NOMO-1 treated with DMSO at 0.1 percent for 48 hours (cell line): ENCODE data around the gene CHRNA4.

Experiments
- DNase-seq: peaks from one replicate; lab custom pipeline; 2025; ENCODE audit not compliant: unreplicated experiment; lab: John Stamatoyannopoulos, UW

The CHRNA4 gene

GRCh38 chr20:63364801-63365585, 3.8 kb upstream of the CHRNA4 start:
- no peak for DNase-seq

- DNase-seq, result no peak
These were observed 2.9 kb upstream of the CHRNA4 start for GRCh38 chr20:63363981-63364561.

GRCh38 chr20:63363013-63363957, 2.1 kb upstream of the CHRNA4 start:
- DNase-seq, result no peak

DNA sequence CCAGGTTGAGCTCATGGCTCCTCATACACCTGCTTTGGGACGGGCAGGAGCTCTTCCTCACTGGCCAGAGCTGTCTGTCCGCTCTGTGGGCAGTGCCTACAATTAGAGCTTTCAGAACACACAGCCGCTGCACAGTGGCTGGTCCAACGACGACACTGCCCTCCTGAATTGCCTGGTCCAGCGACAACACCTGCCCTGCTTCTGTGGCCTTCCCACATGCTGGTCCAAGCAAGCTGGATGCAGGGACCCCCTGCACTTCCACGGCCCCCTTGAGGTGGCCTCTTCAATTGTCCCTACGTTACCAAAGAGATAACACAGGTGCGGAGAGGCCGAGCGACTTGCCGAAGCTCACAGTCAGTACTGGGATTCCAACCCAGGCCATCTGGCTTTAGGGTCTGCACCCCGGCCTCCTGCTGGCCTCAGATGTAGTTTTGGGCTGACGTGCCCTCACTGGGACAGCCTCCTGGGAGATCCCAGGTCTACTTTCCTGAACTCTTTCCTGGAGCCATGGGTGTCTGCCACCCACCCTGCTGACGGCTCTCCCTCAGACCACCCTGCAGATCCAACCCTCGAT, 1.4 kb upstream of the CHRNA4 start:
- no peak for DNase-seq

GRCh38 chr20:63361519-63362435, 628 bp upstream of the CHRNA4 start:
- no peak for DNase-seq

DNA sequence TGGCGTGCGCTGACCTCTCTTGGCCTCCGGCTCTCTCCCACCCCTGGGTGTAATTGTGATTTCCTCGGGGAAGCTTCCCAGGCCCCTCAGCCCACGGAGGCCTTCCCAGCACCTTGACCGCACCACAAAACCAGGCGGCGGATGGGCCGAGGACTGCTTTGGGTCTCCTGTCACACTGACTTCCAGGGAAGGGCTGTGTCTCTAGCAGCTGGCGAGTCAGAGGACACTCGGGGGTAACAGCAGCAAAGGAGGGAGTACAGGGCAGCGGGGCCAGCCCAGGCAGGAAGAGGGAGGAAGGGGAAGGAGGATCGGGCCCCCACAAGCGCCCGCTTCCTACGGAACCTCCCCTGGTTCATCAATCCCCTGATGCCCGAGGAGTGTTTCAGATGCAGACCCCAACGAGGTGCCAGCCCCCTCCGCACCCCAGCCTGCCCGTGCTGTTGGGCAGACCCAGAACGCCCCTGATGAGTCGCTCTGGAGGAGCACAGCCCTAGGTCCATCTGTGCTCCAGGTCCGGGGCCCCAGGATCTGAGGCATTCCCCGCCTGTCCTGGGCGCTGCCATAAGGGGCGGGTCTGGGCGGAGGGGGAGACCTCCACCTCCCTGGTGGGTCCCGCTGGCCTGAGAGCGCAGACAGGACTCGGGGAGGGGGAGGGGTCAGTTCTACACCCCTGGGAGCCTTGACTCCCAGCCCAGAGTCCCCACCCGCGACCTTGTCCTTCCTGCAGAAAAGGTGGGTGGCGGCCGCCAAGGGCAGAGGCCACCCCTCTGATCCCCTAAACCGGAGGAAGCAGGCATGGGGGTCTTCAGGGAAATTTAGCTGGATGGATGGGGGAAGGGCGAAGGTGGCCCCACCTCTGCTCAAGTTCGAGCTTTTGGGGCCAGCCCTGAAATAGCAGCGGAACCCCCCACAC, 956 bp downstream of the CHRNA4 start:
- no peak for DNase-seq

DNA sequence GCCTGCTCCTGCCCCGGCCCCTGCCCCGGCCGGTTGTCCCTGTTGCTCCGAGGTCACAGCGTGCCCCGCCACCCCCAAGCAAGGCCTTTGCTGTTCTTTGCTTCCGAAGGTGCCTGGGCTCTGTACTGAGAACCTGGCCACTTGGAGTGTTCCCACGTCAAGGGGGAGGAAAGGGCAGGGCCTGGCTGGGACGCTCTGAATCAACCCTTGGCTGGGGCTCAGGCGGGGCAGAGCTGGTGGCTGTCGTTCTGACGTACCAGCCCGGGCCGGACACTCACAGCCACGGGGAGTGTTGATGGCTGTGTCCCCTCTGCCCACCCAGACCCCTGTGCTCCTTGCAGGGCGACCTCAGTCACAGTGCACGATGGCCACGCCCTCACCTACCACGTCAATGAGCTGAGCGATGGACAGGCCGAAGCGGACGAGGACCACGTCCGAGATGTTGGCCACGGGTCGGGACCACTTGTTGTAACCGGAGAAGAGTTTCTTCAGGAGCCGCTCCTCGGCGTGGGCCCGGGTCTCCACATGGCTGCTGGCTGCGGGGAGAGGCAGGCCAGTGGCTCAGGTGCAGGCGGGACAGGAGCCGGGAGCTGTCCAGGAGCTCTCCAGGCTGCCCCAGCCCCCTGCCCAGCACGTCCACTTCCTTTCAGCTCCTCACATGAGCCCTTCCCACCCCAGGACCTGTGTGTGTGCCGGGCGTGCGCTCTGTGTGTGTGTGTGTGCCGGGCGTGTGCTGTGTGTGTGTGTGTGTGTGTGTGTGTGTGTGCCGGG, 1.8 kb downstream of the CHRNA4 start:
- DNase-seq, result no peak

DNA sequence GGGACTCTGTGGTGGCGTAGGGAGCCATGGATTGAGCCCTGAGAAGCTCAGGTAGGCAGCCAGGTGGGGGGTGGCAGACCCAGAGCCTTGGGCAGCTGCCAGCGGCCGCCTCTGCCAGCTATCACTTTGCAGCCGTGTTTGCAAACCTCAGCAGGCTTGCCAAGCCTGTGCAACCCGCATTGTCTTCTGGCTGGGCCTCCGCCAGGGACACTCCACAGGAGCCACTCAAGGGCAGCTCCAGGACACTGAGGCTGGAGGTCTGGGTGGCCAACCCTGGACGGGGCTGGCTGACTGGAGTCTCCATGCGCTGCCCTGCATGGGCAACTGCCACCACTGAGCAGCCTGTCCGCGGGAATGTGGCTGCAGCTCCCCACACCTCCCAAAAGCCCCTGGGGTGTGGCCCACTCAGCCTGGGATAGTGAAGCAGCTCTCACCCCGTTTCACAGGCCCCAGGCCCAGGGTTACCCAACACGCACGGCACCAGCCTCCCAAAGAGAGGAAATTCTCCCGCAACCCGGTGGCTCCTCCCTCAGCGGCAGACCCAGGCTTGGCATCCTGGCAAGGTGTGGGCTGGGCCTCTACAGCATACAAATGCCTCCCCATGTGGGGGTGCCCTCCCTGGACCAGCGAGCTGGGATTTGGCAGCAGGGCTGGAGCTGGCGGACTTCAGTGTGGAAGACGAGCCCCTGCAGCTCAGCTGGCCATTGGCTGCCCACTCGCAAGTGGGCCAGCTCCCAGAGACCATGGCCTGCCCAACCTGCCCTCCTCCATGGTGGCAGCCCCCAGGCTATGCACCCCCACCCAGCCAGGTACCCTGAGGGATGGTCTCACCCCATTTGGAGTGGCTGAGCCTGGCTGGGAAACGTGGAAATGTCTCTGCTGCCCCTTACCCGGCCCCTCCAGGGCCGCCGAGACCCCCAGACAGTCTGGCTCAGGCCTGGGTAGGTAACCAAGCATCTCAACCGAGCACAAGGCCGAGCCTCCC, 2.9 kb downstream of the CHRNA4 start:
- DNase-seq, result no peak

GRCh38 chr20:63356931-63357879, 3.9 kb downstream of the CHRNA4 start:
- no peak for DNase-seq

DNA sequence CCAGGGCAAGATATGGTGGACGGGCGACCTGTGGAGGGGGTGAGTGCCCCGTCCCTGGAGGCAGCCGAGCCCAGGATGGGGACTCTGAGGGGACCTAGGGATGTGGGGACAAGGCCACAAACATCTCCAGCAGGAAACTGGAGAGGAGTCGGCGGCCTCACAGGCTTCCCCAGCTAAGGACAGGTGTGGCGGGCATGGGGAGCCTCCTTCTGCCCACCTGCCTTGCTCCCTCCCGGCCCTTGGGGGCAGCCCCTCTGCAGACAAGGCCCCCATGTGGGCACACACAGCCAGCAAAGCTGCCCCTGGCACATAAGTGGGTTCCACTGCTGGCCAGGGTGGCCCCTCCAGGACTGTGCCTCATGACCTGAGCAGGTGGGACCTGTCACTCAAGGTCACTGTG, 4.6 kb downstream of the CHRNA4 start:
- no peak for DNase-seq

- DNase-seq, result no peak
These were observed 5.3 kb downstream of the CHRNA4 start for GRCh38 chr20:63355781-63356295.

DNA sequence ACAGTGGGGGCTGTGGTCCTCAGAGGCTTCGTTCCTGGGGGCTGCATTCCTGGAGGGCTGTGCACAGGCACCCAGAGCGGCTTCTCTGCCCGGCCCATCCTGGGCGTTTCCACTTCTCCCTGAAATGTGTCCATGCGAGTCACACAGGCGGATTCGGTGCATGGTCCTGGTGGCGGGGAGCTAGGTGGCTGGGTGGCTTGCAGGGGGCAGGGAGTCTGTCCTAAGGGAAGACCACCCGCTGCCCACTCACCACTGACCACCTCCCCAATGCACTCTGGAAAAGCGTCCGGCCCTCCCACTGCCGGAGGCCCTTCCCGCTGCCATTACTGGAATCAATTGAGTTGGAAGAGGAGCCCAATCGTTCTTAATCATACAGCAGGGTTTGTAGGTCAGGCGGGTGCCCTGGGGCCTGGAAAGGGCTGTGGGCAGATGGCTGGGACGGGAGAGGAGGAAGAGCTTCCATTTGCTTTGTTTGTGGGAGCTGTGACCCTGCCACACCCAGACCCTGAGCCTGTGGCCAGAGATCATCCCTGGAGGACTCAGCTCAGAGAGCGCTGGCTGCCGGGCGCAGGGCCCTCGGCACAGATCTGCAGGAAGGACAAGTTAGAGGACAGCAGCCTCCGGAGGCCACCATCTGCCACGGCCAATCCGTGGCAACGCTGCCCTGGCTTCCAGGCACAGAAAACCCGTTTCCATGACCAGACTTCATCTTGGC, 6.4 kb downstream of the CHRNA4 start:
- DNase-seq, result no peak

- no peak for DNase-seq
These were observed 8.3 kb downstream of the CHRNA4 start for GRCh38 chr20:63352811-63353221.

GRCh38 chr20:63351811-63352591, 9.1 kb downstream of the CHRNA4 start:
- DNase-seq, result no peak

DNA sequence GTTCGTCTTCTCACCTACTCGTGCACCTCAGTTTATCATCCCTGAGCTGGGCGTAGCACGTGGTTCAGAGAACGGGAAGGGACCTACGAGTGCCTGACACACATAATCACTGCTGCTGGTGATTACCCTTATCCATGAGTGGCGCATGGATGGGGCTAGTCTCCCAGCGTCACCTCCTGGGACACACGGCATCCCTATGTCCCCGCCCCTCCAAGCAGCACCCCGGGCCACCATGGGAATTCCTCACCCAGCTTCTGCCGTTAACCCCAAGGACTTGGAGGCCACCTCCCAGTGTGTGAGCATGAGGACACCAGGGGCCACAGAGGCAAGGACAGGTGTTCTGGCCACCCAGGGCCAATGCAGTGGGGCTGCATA, 9.8 kb downstream of the CHRNA4 start:
- DNase-seq, result no peak
